Stomach (tissue), 4 donors: ENCODE measurements around the gene SH3RF3.

Source experiments
- CTCF ChIP-seq, 7 experiments: fragments of 450-650 bp in 4 of 7; fragments of 200-600 bp in 3 of 7; sonication (generic) in 3 of 7; IDR thresholded peaks; one replicate each; pipeline ENCODE4 v1.5.1; 2016 to 2019; ENCODE audit warnings: antibody characterized with exemption in 7 of 7, control low read depth in 2 of 7, mild to moderate bottlenecking in 1 of 7
- POLR2A ChIP-seq, 4 donors: fragments of 450-650 bp; IDR thresholded peaks; one replicate each; pipeline ENCODE4 v1.6.1; 2016; ENCODE audit warnings: antibody characterized with exemption in 4 of 4, control low read depth in 2 of 4, mild to moderate bottlenecking in 1 of 4, moderate library complexity in 1 of 4

DNA sequence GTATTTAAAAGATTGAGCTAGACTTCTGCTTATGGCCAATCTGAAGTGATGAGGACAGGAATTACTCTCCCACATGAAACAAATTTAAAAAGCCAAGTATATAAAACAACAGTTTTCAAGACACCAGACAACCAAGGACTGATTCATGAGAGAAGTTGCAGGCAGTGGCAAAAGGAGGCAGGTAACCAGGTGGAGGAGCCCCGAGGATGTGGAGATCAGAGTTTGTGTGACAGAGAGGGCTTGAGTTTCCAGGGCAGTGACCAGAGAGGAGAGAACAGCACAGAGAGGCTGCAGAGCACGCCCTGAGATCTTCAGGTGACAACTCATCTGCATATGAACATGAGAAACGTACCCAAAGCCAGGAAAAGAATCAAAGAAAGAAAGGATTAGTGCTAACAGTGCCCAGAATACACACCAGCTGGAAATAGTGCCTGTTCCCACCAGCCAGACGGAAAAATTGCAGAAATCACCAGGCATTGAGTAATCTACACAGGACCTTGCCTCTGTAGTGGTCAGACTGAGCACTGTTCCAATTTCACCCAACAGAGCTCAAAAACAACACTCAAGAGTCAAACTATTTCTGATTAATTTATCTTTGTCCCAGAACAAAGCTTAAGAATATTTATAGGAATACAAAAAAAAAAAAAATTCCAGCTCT is 311.6 kb downstream of the SH3RF3 start:
- TF ChIP-seq CTCF (IDR thresholded peaks at IDR 0.05) (no peak), POLR2A (IDR thresholded peaks at IDR 0.05) (no peak)
